Subcutaneous adipose tissue (tissue), 4 donors: ENCODE results near the gene TARDBP. TPM values are rescaled to one million over a fixed set of nuclear protein-coding genes. Genes with fewer than 3 reads are reported as not detected.

ENCODE experiments used
- total RNA-seq, 4 donors: library from RNA; depleted of rRNA; stranded (reverse); fragments of >200 nt; gene quantifications; one replicate each; pipeline ENCODE4 v1.1.0, GENCODE V29; 2016
- TF ChIP-seq, protein P1 (sequence below): fragments of 450-650 bp; IDR thresholded peaks from one replicate; pipeline ENCODE4 v1.5.1; 2016; ENCODE audit warnings: low read depth, mild to moderate bottlenecking, control low read depth, antibody characterized with exemption, moderate library complexity

Gene TARDBP
- total RNA-seq, 4 donors from 2014 or later = 103 to 169 (median 123) TPM

DNA sequence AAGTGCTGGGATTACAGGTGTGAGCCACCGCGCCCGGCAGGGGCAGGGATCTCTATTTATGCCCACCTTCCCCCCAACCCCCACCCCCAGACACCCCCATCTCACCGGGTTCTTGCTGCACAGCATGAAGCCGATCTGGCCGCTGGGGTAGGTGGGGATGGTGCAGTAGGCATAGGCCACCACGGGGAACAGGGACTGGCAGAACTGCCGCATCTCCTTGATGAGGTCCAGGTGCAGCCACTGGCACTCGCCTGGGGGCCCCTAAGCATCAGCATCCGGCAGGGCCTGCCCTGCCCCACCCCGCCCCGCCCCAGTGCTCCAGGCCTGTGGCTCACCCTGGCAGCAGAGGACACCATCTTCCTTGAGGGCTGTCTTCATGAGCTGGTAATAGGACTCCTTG lies 43.2 kb downstream of the TARDBP start:
- TF ChIP-seq, protein P1, sequence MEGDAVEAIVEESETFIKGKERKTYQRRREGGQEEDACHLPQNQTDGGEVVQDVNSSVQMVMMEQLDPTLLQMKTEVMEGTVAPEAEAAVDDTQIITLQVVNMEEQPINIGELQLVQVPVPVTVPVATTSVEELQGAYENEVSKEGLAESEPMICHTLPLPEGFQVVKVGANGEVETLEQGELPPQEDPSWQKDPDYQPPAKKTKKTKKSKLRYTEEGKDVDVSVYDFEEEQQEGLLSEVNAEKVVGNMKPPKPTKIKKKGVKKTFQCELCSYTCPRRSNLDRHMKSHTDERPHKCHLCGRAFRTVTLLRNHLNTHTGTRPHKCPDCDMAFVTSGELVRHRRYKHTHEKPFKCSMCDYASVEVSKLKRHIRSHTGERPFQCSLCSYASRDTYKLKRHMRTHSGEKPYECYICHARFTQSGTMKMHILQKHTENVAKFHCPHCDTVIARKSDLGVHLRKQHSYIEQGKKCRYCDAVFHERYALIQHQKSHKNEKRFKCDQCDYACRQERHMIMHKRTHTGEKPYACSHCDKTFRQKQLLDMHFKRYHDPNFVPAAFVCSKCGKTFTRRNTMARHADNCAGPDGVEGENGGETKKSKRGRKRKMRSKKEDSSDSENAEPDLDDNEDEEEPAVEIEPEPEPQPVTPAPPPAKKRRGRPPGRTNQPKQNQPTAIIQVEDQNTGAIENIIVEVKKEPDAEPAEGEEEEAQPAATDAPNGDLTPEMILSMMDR = no peak

DNA sequence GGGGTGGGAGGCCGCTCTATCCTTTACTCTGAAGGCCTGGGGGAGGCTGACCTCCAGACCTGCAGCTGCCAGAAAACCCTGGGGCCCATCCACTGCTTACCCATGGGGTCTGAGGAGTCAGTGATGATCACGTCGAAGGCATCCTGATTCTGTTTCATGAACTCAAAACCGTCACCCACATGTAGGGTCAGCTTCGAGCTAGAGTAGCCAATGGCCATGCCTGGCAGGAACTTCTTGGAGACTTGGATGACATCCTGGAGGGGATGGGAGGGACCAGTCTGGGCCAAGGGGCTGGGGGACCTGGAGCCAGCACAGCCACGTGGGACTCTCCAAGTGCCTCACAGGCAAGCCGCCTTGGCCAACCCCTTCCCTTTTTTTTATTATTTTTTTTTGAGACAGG lies 44.0 kb downstream of the TARDBP start:
- TF ChIP-seq, protein P1 = no peak

DNA sequence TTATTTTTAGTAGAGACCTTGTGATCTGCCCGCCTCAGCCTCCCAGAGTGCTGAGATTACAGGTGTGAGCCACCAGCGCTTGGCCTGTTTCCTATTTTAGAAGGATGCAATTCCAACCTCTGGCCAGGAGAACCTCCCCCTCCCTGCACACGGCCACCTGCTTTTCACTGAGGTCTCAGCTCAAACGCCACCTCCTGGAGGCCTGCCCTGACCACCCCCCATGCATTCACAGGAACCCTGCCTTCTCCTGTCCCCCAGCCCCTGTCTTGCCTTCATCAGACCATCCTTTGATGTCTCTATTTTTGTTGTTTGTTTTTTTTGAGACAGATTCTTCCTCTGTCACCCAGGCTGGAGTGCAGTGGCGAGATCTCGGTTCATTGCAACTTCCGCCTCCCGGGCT lies 45.0 kb downstream of the TARDBP start:
- TF ChIP-seq, protein P1 = no peak

DNA sequence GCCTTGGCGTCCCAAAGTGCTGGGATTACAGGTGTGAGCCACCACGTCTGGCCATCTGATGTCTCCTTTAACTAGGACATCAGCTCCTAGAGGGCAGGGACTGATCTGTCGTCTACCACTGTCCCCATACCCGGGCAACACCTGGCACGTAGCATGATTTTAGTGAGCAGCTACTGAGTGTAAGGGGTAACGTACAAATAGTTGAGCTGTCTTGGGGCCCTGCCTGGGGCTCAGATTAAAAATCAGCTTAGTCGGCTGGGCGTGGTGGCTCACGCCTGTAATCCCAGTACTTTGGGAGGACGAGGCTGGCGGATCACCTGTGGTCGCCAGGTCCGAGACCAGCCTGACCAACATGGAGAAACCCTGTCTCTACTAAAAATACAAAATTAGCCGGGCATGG lies 45.6 kb downstream of the TARDBP start:
- TF ChIP-seq, protein P1 = no peak

DNA sequence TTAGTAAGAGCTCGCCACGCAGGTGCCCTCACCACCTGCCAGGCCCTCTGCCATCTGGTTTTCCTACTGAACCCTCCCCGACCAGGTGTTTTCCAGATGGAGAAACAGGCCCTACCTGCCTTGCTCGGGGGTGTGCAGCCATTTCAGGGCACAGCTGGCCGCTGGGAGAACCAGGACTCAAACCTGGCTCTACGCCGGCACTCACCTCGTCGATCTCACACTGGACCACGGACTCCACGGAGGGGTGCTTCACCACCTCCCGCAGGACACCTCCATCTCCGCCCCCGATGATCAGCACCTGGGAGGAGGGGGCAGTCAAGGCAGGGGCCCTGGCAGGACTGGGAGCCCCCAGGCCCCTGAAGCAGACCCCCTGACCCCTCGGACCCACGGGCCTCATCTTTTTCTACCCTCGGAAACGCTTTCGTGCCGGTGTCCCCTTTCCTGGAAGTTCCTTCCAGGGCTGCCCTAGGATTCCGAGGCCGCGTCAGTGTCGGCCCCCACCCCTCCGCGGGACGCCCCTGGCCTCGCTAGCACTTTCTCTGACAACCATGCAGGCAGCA lies 46.2 kb downstream of the TARDBP start:
- TF ChIP-seq, protein P1 = no peak

DNA sequence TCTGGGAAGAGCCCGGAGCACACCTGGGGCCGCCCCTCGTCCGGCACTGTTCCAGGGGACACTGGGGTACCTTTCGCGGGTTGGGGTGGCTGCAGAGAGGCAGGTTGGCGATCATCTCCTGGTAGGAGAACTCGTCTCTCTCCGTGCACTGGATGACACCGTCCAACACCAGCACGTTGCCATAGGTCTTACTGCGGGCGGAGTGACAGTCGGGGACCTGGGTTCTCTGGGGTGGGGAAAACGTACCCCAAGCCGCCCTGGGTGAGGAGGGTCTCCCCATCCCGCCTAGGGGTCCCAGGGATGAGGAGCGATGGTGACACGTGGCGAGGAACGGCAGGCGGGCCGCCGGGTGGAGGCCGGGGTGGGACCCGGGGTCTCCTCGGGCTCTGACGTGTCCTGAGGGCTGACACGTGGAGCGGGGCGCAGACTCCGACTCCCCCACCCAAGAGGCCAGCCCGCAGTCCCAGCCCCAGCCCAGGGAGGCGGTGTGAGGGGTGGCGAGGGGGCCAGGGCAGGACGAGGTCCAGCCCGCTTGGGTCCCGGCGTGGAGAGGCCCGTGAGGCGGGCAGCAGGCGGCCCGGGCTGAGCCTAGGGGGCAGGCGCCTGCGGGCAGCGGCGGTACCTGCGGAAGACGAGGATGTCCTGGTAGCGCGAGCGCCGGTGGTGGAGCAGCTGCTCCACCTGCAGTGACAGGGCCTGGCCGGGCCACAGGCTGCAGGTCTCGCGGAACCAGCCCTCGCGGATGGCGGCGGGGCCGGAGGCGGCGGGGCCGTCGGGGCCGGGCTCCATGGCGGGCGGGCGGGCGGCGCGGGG lies 46.9 kb downstream of the TARDBP start:
- TF ChIP-seq, protein P1 = no peak

DNA sequence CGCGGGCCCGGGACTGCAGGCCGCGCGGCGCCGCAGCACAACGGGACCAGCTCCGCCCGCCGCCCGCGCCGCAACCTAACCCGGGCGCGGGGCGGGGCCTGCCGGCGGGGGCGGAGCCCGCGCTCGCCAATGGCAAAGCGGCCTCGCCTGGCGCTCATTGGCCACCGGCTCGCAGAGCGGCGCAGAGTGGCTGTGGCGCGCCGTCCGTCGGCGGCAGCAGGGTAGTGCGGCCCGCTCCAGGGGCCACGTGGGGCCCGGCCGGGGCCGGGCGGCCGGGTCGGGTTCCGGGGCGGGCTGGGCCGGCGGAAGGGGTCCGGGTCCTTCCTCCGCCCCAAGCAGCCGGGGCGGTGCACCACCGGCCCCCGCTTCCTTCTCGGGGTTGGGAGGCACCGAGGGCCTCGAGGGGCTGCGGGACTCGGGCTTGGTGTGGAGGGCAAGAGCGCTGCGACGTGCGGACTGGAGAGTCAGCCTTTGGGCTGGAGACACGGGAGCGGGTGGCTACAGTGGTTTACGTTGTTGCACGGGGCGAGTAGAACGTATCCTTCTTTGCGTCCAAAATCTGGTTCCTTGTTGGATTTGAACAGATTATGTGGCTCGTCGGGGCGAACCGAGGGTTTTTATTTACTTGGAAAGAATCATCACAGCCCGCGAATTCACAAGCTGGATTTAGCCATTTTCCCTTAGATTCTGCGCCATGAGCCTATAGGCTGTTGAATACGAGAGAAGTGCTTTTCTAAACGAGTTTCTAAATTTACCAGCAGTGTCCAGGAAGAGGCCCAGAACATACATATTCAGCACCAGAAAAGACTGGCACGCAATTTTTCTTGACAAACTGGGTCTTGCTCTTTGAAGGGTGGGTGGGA lies 47.7 kb downstream of the TARDBP start, which contains the start of gene SRM:
Gene SRM, minus strand, starts transcription at position 51 of the 863 bp plus-strand sequence. CDS start 75 bp downstream, outside the sequence.
- TF ChIP-seq, protein P1 = no peak
